Measurements from ENCODE around the gene ELAVL1. TPM values are rescaled to one million over a fixed set of nuclear protein-coding genes. Genes with fewer than 3 reads are reported as not detected.

The ELAVL1 gene
- total and polyA plus RNA-seq, 9 of the 15 experiments (the other 6 are each of a cell fraction or from before 2014, with no cell fraction given): 4.3 to 172 (median 69.2) TPM

DNA sequence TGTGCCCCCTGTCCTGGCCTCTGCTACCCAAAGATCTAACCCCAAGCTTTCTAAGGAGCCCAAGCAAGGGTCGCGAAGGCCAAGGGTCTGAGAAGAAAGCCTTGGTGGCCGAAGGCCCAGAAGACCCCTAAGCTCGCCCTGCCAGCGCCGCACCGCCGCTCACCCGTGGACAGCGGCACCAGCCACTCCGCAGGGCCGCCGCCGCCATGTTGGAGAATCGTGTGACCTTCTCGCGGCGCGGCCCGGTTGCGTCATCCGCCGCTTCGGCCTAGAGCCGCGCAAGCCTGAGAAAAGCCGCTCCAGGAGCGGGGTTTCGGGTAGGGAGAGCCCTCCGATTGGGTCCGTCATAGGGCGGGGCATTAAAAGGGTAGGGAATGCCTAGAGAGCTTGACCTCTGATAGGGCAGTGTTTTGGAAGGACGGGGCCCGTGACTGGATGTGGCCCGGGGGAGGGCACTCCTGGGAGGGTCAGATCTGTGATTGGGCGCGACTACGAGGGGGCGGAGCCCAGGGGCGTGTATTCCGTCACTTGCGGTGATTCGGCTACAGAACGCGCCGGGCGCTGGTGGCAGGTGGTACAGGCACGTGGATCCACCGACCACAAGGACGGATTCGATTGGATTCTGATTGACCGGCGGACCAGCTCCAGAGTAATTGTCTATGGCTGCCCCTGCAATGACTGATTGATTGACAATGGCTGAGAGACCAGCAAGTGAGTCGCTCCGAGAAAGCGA, 61.8 kb downstream of the ELAVL1 start, which contains the start of gene TIMM44 (continued):
- TF ChIP-seq, protein P1, sequence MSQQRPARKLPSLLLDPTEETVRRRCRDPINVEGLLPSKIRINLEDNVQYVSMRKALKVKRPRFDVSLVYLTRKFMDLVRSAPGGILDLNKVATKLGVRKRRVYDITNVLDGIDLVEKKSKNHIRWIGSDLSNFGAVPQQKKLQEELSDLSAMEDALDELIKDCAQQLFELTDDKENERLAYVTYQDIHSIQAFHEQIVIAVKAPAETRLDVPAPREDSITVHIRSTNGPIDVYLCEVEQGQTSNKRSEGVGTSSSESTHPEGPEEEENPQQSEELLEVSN (IDR thresholded peaks at IDR 0.05; ENCODE audit: borderline replicate concordance in 1 of 2, extremely low read depth in 1 of 2, insufficient read depth in 1 of 2, insufficient read length in 1 of 2, low read depth in 1 of 2, low read length in 1 of 2, poor library complexity in 1 of 2, severe bottlenecking in 1 of 2): peak; percentile 83 to 87
- TF ChIP-seq, protein P2, sequence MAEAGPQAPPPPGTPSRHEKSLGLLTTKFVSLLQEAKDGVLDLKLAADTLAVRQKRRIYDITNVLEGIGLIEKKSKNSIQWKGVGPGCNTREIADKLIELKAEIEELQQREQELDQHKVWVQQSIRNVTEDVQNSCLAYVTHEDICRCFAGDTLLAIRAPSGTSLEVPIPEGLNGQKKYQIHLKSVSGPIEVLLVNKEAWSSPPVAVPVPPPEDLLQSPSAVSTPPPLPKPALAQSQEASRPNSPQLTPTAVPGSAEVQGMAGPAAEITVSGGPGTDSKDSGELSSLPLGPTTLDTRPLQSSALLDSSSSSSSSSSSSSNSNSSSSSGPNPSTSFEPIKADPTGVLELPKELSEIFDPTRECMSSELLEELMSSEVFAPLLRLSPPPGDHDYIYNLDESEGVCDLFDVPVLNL (CRISPR knock-in tag; IDR thresholded peaks at IDR 0.05; ENCODE audit: low read depth): 0 out of 2 replicates have a peak, but pooled peaks have one; percentile 29
- TF ChIP-seq, protein P3, sequence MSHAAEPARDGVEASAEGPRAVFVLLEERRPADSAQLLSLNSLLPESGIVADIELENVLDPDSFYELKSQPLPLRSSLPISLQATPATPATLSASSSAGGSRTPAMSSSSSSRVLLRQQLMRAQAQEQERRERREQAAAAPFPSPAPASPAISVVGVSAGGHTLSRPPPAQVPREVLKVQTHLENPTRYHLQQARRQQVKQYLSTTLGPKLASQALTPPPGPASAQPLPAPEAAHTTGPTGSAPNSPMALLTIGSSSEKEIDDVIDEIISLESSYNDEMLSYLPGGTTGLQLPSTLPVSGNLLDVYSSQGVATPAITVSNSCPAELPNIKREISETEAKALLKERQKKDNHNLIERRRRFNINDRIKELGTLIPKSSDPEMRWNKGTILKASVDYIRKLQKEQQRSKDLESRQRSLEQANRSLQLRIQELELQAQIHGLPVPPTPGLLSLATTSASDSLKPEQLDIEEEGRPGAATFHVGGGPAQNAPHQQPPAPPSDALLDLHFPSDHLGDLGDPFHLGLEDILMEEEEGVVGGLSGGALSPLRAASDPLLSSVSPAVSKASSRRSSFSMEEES (CRISPR knock-in tag; IDR thresholded peaks at IDR 0.05): no peak
- TF ChIP-seq ZFX (CRISPR knock-in tag; IDR thresholded peaks at IDR 0.05) (peak; percentile 95), CXXC5 (CRISPR knock-in tag; IDR thresholded peaks at IDR 0.05) (peak; percentile 87), MAFK (IDR thresholded peaks at IDR 0.05; ENCODE audit: low read length) (peak; percentile 1; the same call in 1 of the 2 replicates), GTF2E2 (tag; IDR thresholded peaks at IDR 0.05) (peak; percentile 76; the same call in 1 of the 2 replicates), ZNF699 (CRISPR knock-in tag; IDR thresholded peaks at IDR 0.05; ENCODE audit: insufficient replicate concordance) (no peak), PYGO2 (tag; IDR thresholded peaks at IDR 0.05) (no peak), CBX8 (IDR thresholded peaks at IDR 0.05; ENCODE audit: borderline replicate concordance, extremely low read depth, low read depth, low read length, poor library complexity, severe bottlenecking) (no peak), ZNF134 (CRISPR knock-in tag; conservative IDR thresholded peaks at IDR 0.05) (no peak), CCNT2 (IDR thresholded peaks at IDR 0.05; ENCODE audit: borderline replicate concordance, extremely low read depth, insufficient read length, low read depth, low read length) (peak; percentile 63), CTBP1 (IDR thresholded peaks at IDR 0.05; ENCODE audit: borderline replicate concordance) (peak; percentile 88), SIN3A (IDR thresholded peaks at IDR 0.05; ENCODE audit: borderline replicate concordance in 2 of 2, control insufficient read depth in 1 of 2, low read depth in 2 of 2, low read length in 2 of 2) (peak; percentile 93 to 96; a peak in 3 of 4 replicates), BCOR (IDR thresholded peaks at IDR 0.05) (no peak), FOXM1 (IDR thresholded peaks at IDR 0.05; ENCODE audit: low read depth) (no peak; the same call in 1 of the 2 replicates), FOXM1 (CRISPR knock-in tag; IDR thresholded peaks at IDR 0.05; ENCODE audit: low read depth) (peak; percentile 61; the same call in 1 of the 2 replicates)
- TF ChIP-seq, protein P4, sequence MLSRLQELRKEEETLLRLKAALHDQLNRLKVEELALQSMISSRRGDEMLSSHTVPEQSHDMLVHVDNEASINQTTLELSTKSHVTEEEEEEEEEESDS (CRISPR knock-in tag; IDR thresholded peaks at IDR 0.05): no peak
- TF ChIP-seq, protein P5, sequence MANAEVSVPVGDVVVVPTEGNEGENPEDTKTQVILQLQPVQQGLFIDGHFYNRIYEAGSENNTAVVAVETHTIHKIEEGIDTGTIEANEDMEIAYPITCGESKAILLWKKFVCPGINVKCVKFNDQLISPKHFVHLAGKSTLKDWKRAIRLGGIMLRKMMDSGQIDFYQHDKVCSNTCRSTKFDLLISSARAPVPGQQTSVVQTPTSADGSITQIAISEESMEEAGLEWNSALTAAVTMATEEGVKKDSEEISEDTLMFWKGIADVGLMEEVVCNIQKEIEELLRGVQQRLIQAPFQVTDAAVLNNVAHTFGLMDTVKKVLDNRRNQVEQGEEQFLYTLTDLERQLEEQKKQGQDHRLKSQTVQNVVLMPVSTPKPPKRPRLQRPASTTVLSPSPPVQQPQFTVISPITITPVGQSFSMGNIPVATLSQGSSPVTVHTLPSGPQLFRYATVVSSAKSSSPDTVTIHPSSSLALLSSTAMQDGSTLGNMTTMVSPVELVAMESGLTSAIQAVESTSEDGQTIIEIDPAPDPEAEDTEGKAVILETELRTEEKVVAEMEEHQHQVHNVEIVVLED (CRISPR knock-in tag; IDR thresholded peaks at IDR 0.05): peak; percentile 50
